GM12872 (cell line): ENCODE data around the gene PCDHB15.

ENCODE experiments used
- TF ChIP-seq, protein P1 (sequence below): IDR thresholded peaks from 3 replicates; pipeline ENCODE4 v1.5.1; 2011; ENCODE audit warnings: low read depth, mild to moderate bottlenecking, low read length, moderate library complexity; ENCODE audit not compliant: insufficient read depth

Gene PCDHB15

DNA sequence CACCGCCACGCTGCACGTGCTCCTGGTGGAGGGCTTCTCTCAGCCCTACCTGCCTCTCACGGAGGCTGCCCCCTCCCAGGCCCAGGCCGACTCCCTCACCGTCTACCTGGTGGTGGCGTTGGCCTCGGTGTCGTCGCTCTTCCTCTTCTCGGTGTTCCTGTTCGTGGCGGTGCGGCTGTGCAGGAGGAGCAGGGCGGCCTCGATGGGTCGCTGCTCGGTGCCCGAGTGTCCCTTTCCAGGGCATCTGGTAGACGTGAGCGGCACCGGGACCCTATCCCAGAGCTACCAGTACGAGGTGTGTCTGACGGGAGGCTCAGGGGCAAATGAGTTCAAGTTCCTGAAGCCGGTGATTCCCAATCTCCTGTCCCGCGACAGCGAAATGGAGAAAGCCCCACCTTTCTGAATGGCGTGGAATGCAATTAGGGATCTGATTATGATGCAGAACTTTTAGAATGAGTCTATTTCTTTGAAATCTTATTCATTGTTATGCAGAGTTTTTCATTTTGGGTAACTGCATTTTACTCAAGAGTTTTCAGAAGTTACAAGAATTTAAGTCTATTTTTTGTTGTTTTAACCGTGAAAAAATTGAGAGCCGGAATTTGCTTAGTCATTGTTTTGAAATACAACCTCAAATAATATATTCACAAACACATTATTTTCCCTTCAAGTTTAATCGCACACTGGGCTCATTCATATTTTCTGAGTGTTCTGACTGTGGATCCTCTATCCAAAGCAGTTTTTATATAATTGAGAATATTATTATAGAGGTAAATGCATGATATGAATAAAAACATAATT, 8.5 kb upstream of the PCDHB15 start:
- TF ChIP-seq, protein P1, sequence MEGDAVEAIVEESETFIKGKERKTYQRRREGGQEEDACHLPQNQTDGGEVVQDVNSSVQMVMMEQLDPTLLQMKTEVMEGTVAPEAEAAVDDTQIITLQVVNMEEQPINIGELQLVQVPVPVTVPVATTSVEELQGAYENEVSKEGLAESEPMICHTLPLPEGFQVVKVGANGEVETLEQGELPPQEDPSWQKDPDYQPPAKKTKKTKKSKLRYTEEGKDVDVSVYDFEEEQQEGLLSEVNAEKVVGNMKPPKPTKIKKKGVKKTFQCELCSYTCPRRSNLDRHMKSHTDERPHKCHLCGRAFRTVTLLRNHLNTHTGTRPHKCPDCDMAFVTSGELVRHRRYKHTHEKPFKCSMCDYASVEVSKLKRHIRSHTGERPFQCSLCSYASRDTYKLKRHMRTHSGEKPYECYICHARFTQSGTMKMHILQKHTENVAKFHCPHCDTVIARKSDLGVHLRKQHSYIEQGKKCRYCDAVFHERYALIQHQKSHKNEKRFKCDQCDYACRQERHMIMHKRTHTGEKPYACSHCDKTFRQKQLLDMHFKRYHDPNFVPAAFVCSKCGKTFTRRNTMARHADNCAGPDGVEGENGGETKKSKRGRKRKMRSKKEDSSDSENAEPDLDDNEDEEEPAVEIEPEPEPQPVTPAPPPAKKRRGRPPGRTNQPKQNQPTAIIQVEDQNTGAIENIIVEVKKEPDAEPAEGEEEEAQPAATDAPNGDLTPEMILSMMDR = no peak

DNA sequence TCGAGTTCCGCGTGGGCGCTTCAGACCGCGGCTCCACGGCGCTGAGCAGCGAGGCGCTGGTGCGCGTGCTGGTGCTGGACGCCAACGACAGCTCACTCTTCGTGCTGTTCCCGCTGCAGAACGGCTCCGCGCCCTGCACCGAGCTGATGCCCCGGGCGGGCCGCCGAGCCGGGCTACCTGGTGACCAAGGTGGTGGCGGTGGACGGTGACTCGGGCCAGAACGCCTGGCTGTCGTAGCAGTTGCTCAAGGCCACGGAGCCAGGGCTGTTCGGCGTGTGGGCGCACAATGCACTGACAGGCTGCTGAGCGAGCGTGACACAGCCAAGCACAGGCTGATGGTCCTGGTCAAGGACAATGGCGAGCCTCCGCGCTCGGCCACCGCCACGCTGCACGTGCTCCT, 3.7 kb upstream of the PCDHB15 start:
- TF ChIP-seq, protein P1 = no peak

DNA sequence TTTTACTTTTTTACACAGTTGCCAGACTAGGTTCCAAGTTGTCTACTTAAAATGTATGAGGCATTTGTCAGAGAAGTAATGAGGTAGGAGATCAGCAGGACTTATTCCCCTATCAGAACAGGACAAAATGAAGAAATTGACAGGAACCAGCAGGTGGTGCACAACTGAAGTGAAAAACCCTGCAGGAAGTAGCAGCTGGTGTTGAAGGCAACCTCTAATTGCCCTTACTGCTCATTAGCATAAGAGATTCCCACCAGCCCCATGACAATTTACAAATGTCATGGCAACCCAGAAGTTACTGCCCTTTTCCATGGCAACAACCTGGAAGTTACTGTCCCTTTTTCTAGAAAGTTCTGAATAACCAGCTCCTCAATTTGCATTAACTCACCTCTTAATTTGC, 5.4 kb downstream of the PCDHB15 start:
- TF ChIP-seq, protein P1 = no peak

DNA sequence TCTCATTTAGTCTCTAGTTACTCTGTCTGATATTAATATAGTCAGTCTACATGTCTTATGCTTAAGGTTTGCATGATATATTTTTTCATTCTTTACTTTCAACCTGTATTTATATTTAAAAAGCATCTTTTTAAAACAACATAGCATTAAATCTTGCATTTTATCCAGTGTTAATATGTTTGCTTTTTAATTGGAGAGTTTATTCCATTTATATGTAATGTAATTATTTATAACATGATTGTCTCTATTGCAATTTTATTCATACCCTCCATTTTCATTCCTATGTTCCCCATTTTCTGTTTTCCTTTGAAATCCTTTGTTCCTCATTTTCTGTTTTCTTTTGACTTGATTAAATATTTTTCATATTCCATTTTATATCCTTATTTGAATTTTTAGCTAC, 13.3 kb downstream of the PCDHB15 start:
- TF ChIP-seq, protein P1 = no peak

DNA sequence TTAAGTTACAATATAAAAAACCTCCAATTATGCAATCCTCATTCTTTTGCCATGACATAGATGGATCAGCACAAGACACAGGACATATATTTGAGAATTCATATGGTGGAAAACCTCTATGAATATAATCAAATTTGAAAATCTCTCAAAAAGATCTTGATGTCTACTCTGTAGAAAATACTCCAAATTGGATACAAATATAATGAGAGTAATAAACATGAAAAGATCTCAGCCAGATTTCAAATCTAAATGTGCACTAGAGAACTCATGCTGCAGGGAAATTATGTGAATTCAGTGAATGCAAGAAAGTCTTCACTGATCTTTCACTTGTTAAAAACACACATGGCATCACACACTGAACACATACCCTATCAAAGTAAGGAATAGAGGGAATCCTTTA, 13.8 kb downstream of the PCDHB15 start:
- TF ChIP-seq, protein P1 = no peak

DNA sequence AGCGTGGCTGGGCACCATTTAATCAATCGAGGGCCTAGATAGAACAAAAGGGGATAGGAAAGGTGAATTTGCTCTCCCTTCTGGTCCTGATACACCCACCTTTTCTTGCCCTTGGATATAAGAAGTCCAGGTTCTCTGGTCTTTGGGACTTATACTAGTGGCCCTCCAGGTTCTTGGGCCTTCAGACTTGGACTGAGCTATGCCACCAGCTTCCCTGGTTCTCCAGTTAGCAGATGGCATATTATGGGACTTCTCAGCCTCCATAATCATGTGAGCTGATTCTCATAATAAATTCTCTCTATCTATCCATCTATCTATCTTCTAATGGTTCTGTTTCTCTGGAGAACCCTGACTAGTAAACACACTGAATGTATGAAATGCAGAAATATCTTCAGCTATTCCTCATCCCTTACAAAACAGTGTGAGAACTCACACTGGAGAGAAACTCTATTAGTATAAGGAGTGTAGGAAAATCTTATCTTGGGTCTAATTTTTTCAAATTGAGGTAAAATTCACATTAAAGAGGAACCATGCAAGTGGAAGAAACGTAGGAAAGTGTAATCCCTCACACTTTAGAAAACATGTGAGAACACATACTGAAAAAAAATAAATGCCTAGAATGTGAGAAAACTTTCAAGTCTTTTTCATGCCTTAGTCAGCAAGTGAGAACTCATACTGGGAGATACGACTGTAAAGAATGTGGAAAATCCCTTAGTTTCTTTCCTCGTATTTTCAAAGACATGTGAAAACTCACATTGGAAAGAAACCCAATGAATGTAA, 15.5 kb downstream of the PCDHB15 start:
- TF ChIP-seq, protein P1 = no peak

DNA sequence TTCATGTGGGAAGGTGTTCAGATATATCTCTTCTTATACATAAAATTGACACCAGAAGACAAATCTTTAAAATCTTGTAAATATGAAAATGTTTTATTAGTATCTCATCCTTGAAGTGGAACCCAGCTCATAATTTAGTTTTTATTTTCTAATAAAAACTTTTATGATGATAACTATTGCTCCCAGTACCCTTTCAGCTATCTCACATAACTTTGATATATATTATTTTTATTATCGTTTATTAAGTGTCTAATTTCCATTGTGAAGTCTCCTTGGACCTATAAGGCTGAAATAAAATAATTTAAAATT, 16.0 kb downstream of the PCDHB15 start:
- TF ChIP-seq, protein P1 = no peak
